Peyer's patch (tissue), 4 donors: ENCODE results near the gene UVRAG.

Experiments
- POLR2A ChIP-seq, 2 donors: fragments of 450-650 bp; IDR thresholded peaks; one replicate each; pipeline ENCODE4 v1.5.1; 2017; ENCODE audit warnings: antibody characterized with exemption in 2 of 2, mild to moderate bottlenecking in 2 of 2, moderate library complexity in 2 of 2
- TF ChIP-seq, protein P1 (sequence below), 6 experiments: fragments of 450-650 bp in 4 of 6; fragments of 200-600 bp in 2 of 6; sonication (generic) in 1 of 6; IDR thresholded peaks; one replicate each; pipeline ENCODE4 v1.5.1; 2017 to 2019; ENCODE audit warnings: antibody characterized with exemption in 6 of 6, mild to moderate bottlenecking in 3 of 6, moderate library complexity in 1 of 6

DNA sequence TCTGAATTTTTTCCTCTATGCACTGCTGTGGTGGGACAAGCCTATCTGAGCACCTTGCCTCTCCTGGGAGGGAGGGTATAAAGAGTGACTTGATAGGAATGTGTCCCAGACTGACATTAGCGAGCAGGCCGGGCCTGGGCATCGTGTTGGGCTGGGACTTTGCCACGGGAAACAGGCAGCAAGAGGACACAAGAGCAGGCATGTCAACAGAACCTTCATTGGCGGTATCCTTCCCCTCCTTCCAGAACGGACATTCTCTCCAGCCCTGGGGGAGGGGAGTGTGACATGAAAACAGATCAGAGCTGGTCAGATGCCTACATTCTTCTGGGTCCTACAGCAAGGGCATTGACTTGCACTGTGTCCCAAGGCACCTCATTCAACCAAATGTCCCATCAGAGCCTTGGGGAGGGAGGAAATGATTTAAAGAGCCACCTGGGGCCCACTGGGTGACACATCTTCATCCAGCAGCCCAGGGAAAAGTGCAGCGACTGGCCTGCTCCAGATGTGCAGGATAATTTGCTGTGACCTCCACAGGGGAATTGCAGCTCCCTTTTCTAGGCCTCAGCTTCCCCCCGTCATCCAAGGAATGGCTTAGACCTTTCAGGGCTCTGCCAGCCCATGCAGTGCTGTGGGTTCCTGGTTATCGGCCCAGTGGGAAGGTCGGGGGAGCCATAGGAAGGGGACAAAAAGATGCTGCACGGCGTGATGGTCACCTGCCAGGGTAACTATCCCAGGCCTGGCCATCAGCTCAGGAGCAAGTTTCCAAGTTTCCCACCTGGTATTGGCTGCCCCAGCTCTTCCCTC, 21.8 kb upstream of the UVRAG start:
- TF ChIP-seq, protein P1, sequence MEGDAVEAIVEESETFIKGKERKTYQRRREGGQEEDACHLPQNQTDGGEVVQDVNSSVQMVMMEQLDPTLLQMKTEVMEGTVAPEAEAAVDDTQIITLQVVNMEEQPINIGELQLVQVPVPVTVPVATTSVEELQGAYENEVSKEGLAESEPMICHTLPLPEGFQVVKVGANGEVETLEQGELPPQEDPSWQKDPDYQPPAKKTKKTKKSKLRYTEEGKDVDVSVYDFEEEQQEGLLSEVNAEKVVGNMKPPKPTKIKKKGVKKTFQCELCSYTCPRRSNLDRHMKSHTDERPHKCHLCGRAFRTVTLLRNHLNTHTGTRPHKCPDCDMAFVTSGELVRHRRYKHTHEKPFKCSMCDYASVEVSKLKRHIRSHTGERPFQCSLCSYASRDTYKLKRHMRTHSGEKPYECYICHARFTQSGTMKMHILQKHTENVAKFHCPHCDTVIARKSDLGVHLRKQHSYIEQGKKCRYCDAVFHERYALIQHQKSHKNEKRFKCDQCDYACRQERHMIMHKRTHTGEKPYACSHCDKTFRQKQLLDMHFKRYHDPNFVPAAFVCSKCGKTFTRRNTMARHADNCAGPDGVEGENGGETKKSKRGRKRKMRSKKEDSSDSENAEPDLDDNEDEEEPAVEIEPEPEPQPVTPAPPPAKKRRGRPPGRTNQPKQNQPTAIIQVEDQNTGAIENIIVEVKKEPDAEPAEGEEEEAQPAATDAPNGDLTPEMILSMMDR (IDR thresholded peaks at IDR 0.05), result no peak
- TF ChIP-seq POLR2A (IDR thresholded peaks at IDR 0.05), result no peak
